Left kidney (tissue), 2 donors: ENCODE results near the gene ADGRL1. TPM values are rescaled to one million over a fixed set of nuclear protein-coding genes. Genes with fewer than 3 reads are reported as not detected.

ENCODE experiments used
- DNase-seq: peaks from one replicate; pipeline ENCODE4 v3.0.0-alpha.2; 2013
- polyA plus RNA-seq: library from polyadenylated mRNA; unstranded; fragments of 120-200 nt; gene quantifications from one replicate; pipeline ENCODE4 v1.2.1, GENCODE V29; 2013; ENCODE audit not compliant: insufficient read length

ADGRL1 gene
- polyA plus RNA-seq, 1 donor: 39.8 TPM

- DNase-seq: peak; percentile 38
Observed at GRCh38 chr19:14112809-14113385, 93.1 kb downstream of the ADGRL1 start.

DNA sequence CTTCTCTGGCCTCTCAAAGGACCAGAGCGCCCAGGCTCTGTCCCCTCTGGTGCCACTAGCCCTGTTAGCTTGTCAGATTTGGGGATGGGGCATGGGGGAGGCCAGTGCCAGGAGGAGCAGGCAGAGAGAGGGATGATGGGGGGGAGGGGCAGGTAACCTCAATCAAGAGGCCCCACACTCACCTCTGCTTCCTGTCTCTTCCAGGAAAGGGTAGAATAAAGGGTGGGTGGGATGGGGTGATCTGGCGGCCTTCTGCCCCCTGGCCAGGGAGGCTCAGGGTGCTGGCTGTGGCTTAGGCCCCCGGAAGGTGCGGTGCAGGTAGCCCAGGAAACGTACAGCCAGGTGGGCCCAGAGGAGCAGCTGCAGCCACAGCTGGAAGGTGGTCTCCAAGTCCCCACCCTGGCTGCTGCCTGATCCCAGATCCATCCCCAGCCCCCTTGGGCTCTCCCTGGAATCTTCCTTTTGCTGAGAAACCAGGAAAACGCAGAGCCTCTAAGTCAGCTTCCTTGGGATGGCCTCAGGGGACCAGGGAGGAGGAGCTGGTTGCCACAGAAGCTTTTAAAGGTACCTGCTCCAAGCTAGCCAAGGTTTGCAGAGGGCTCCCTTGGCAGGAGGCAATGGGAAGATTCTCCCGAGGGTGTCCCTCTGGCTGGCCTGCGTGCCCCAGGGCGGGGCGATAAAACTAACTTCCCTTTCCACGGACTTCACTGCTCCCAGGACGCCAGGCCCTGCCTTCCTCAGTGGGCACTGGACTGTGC lies 93.7 kb downstream of the ADGRL1 start:
- DNase-seq: no peak

DNA sequence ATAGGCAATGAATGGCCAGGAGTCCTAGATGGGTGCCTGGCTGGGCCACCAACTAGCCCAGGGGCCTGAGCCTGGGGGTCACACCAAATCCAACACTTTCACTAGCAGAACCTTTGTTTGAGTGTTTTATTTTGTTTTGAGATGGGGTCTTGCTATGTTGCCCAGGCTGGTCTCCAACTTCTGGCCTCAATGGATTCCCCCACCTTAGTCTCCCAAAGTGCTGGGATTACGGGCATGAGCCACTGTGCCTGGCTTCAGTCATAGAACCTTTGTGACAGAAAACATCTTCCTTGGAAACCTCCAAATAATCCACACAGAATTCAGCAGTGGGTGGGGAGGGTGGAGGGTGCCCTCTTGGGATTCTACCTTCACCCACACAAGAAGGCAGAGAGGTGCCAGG lies 94.5 kb downstream of the ADGRL1 start:
- DNase-seq: no peak

- no peak for DNase-seq
Observed at GRCh38 chr19:14110650-14111049, 95.3 kb downstream of the ADGRL1 start.

GRCh38 chr19:14107581-14108461 lies 98.1 kb downstream of the ADGRL1 start:
- DNase-seq: no peak

DNA sequence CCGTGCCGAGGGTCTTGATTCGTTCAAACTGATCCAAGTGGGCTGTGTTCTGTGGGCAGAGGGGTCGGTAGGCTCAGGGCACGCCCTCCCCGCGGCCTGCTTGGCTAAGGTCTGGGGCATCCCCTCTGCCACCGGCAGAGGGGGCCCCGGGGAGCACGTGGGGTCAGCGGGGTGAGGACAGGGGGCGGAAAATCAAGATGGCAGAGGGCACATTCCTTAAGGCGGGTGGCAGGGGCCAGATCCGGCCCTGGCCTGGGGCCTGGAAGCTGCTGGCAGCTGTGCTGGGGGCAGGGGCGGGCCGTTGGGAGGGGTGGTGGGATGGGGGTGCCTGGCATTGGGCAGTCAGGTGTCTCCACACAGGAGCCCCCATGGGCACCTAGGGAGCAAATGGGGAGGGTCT lies 99.1 kb downstream of the ADGRL1 start:
- DNase-seq: no peak

DNA sequence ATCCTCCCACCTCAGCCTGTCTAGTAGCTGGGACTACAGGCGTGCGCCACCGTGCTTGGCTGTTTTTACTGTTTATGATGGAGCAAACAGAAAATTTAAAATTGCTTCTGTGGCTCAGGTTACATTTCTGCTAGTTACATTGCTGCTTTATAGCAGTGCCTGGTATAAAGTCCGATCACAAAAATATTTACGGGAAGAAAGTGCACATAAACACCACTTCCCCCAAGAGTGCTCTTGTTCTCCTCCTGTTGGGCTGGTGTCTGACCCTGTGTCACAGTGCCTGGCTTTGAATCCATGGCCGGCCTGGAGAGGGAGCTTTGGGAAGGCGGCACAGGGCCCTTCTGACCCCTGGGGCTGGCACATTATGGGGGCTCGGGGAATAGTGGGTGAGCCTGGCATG lies 100.3 kb downstream of the ADGRL1 start:
- no peak for DNase-seq

- DNase-seq: no peak
Observed at GRCh38 chr19:14103310-14103709, 102.7 kb downstream of the ADGRL1 start.

- no peak for DNase-seq
Observed at GRCh38 chr19:14102756-14103155, 103.2 kb downstream of the ADGRL1 start.

GRCh38 chr19:14102102-14102696 lies 103.8 kb downstream of the ADGRL1 start:
- DNase-seq: no peak

DNA sequence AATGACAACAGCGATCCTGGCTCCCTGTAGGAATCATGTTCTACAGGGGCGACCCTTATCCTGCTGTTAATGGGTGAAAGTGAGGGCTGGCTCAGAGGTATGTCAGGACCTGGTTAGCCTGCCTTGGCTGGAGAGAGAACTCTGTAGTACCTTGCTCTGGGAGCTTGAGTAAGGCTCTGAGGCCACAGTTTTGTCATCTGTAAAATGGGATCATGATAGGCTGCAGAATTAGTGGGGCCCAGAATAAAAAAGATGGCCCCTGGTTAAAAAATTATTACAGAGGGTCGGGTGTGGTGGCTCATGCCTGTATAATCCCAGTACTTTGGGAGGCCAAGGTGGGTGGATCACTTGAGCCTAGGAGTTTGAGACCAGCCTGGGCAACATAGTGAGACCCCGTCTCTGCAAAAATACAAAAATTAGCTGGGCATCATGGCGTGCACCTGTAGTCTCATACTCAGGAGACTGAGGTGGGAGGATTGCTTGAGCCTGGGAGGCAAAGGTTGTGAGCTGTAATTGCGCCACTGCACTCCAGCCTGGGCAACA lies 104.9 kb downstream of the ADGRL1 start:
- DNase-seq: no peak

Other genes starting within 250 kb of the ADGRL1 start
- gene RFX1, start 199.8 kb downstream of the ADGRL1 start, polyA plus RNA-seq: 10.5 TPM
- not detected for gene RLN3, start 178.0 kb downstream of the ADGRL1 start, polyA plus RNA-seq
- gene IL27RA, start 174.4 kb downstream of the ADGRL1 start, polyA plus RNA-seq: 5.9 TPM
- gene PALM3, start 144.1 kb downstream of the ADGRL1 start, polyA plus RNA-seq: 21.2 TPM
- gene MISP3, start 133.4 kb downstream of the ADGRL1 start, polyA plus RNA-seq: 4.6 TPM
- gene C19orf67, start 120.4 kb downstream of the ADGRL1 start, polyA plus RNA-seq: 0.12 TPM
- 34.0 TPM for gene SAMD1, start 115.4 kb downstream of the ADGRL1 start, polyA plus RNA-seq
- gene PRKACA, start 88.4 kb downstream of the ADGRL1 start, polyA plus RNA-seq: 96.2 TPM
- 21.9 TPM for gene ASF1B, start 69.6 kb downstream of the ADGRL1 start, polyA plus RNA-seq
- gene ADGRE5, start 175.3 kb upstream of the ADGRL1 start, polyA plus RNA-seq: 16.4 TPM
- 59.2 TPM for gene DDX39A, start 213.2 kb upstream of the ADGRL1 start, polyA plus RNA-seq
- 82.1 TPM for gene PKN1, start 227.1 kb upstream of the ADGRL1 start, polyA plus RNA-seq